GM18861 (cell line): ENCODE results near the gene RC3H1.
"Not testable (repeated sequence)": the region's sequence is repeated elsewhere in the genome, so short reads cannot be mapped to it uniquely, and the experiment has no call there.

Experiments
- ATAC-seq: cut with Tn5 transposase; IDR thresholded peaks from one replicate; pipeline ENCODE4 v1.9.1; 2021; ENCODE audit not compliant: unreplicated experiment

RC3H1 gene

GRCh38 chr1:174022080-174022975, at the start of gene RC3H1:
Gene RC3H1 (minus strand): TSS chr1:174022357. CDS start chr1:173992985, 29,372 bp downstream.
- ATAC-seq = peak; percentile 80

- no peak for ATAC-seq
Observed at GRCh38 chr1:174070614-174071013, 48.5 kb upstream of the RC3H1 start.

GRCh38 chr1:174068000-174068399, 45.8 kb upstream of the RC3H1 start:
- no peak for ATAC-seq

GRCh38 chr1:174060090-174060489, 37.9 kb upstream of the RC3H1 start:
- no peak for ATAC-seq

- no peak for ATAC-seq
Observed at GRCh38 chr1:174058624-174059023, 36.5 kb upstream of the RC3H1 start.

DNA sequence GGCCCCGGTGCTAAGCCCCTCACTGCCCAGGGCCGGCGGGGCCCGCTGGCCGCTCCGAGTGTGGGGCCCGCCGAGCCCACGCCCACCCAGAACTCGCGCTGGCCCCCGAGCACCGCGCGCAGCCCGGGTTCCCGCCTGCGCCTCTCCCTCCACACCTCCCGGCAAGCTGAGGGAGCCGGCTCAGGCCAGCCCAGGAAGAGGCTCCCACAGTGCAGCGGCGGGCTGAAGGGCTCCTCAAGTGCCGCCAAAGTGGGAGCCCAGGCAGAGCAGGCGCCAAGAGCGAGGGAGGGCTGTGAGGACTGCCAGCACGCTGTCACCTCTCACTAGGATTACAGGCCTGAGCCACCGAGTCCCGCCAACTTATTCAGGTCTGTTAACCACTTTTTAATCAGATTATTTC, 34.5 kb upstream of the RC3H1 start:
- not testable (repeated sequence) for ATAC-seq

GRCh38 chr1:174055797-174056196, 33.6 kb upstream of the RC3H1 start:
- ATAC-seq = not testable (repeated sequence)

- ATAC-seq = no peak
Observed at GRCh38 chr1:174053826-174054225, 31.7 kb upstream of the RC3H1 start.

DNA sequence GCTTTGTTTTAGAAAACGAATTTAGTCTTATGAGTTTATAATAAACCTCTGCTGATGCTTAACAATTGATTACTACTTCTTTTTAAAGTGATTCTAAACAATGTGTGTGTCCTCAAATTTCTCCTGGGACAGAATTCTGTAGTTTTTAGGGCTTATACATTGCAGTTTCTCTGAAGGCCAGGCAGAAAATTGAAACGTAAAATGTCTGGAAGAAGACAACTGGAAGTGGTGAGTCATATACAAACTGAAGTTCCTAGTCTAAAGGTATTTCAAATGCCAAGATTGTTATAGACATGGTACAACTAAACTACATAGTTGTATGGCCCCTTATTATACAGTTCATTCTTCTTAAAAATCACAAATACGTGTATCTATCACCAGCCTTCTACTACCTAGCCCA, 30.5 kb upstream of the RC3H1 start:
- ATAC-seq = no peak

- ATAC-seq = no peak
Observed at GRCh38 chr1:174051956-174052355, 29.8 kb upstream of the RC3H1 start.

GRCh38 chr1:174049514-174049913, 27.4 kb upstream of the RC3H1 start:
- no peak for ATAC-seq

- ATAC-seq = no peak
Observed at GRCh38 chr1:174044418-174045222, 22.5 kb upstream of the RC3H1 start.

- not testable (repeated sequence) for ATAC-seq
Observed at GRCh38 chr1:174042509-174042908, 20.4 kb upstream of the RC3H1 start.

DNA sequence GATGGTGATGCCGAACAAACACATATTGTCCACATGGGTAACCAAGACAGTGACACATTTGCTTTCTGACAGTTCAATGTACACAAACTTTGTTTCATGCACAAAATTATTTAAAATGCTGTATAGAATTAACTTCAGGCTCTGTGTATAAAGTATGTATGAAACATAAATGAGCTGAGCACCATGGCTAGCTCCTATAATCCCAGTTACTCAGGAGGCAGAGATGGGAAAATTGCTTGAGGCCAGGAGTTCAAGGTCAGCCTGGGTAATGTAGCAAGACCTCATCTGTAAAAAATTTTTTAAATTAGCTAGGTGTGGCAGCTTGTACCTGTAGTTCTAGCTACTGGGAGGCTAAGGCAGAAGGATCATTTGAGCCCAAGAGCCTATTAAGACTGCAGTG, 19.2 kb upstream of the RC3H1 start:
- no peak for ATAC-seq

DNA sequence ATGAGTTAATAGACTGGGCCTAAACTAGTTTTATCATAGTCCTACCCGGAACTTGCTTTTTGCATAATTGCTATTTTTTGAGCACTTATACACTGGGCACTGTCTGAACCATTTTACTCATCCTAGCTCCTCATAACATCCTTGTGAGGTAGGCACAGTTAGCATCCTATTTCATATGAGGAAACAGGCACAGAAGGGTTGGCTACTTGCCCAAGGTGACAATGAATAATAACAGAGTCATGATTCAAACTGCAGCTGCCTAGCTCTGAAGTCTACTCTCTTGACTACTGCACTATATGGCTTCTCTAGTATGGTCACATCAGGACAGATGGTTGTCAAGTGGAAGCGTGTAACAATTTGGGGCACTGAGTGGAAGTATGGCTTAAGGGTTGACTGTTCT, 18.2 kb upstream of the RC3H1 start:
- no peak for ATAC-seq

GRCh38 chr1:174039027-174039426, 16.9 kb upstream of the RC3H1 start:
- no peak for ATAC-seq

GRCh38 chr1:174036798-174037197, 14.6 kb upstream of the RC3H1 start:
- no peak for ATAC-seq

DNA sequence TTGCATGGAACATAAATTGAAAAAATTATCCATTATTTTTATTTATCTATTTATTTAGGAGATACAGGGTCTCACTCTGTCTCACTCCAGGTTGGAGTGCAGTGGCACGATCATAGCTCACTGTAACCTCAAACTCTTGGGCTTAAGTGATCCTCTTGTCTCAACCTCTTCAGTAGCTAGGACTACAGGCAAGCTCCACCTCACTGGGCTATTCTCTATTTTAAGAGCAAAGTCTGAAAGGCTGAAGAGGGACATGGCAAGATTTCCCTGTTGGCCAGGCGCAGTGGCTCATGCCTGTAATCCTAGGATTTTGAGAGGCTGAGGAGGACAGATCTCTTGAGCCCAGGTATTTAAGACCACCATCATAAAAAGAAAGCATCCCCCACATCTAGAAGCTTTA, 14.0 kb upstream of the RC3H1 start:
- no peak for ATAC-seq

DNA sequence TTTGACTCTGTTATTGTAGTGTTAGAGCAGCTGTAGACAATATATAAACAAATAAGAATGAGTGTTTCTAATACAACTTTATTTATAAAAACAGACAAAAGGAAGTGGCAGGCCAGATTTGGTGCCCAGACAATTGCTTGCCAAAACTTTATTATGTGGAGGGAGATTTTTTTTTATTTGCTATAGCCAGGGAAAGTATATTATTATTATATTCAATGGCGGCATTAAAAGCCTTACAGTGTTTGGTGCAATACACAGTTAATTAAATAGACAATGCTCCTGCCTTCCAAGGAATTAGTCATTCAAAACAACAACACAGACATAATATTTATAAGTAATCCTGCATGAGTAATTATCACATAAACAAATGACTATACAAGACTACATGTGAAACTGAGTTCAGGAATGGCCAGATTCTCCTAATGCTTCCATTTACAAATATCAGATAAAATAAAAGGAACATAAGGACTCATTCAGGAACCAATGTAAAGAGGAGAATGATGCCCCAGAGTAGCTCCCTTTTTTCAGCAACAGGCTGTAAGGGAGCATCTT, 10.6 kb upstream of the RC3H1 start:
- no peak for ATAC-seq

- no peak for ATAC-seq
Observed at GRCh38 chr1:174031099-174031498, 8.9 kb upstream of the RC3H1 start.

- no peak for ATAC-seq
Observed at GRCh38 chr1:174028495-174028894, 6.3 kb upstream of the RC3H1 start.

- ATAC-seq = no peak
Observed at GRCh38 chr1:174023440-174023839, 1.3 kb upstream of the RC3H1 start.
